Neural progenitor cell (in vitro differentiated cells): Measurements from ENCODE around the gene MYOT. TPM values are rescaled to one million over a fixed set of nuclear protein-coding genes. Genes with fewer than 3 reads are reported as not detected.

Experiments
- DNase-seq: peaks from one replicate; pipeline ENCODE4 v3.0.0-alpha.2; 2016; ENCODE audit warnings: low spot score
- H2AFZ ChIP-seq: fragments of 200-600 bp; sonication (generic); replicated peaks from 2 replicates; pipeline ENCODE4 v1.6.1; 2016; ENCODE audit warnings: antibody characterized with exemption
- H3F3A ChIP-seq: fragments of 200-600 bp; sonication (generic); 2 replicates; pipeline ENCODE4 v1.6.1; 2016; ENCODE audit warnings: antibody characterized with exemption, low read depth
- H3K27ac ChIP-seq: fragments of 200-600 bp; sonication (generic); 2 replicates; pipeline ENCODE4 v1.5.1; 2016; ENCODE audit warnings: mild to moderate bottlenecking
- H3K27me3 ChIP-seq: fragments of 200-600 bp; sonication (generic); 2 replicates; pipeline ENCODE4 v1.6.1; 2016; ENCODE audit warnings: mild to moderate bottlenecking, moderate library complexity
- H3K36me3 ChIP-seq: fragments of 200-600 bp; sonication (generic); 2 replicates; pipeline ENCODE4 v1.5.1; 2016
- H3K4me1 ChIP-seq: fragments of 200-600 bp; sonication (generic); 2 replicates; pipeline ENCODE4 v1.6.1; 2016; ENCODE audit warnings: mixed run types
- H3K4me2 ChIP-seq: fragments of 200-600 bp; sonication (generic); 2 replicates; pipeline ENCODE4 v1.6.1; 2016
- H3K4me3 ChIP-seq: fragments of 200-600 bp; sonication (generic); 2 replicates; pipeline ENCODE4 v1.5.1; 2016
- H3K79me2 ChIP-seq: fragments of 200-600 bp; sonication (generic); 2 replicates; pipeline ENCODE4 v1.6.1; 2016; ENCODE audit warnings: low read depth
- H3K9ac ChIP-seq: fragments of 200-600 bp; sonication (generic); 2 replicates; pipeline ENCODE4 v1.6.1; 2016
- H3K9me3 ChIP-seq: fragments of 200-600 bp; sonication (generic); 2 replicates; pipeline ENCODE4 v1.5.1; 2016; ENCODE audit warnings: low read depth
- H4K20me1 ChIP-seq: fragments of 200-600 bp; sonication (generic); 2 replicates; pipeline ENCODE4 v1.6.1; 2016; ENCODE audit warnings: low read depth
- H3K27ac Mint-ChIP-seq: 3 replicates; pipeline ENCODE4 v1.8.0; 2021; ENCODE audit warnings: mixed read lengths
- H3K27me3 Mint-ChIP-seq: 2 replicates; pipeline ENCODE4 v1.8.0; 2022; ENCODE audit warnings: low read depth, mild to moderate bottlenecking, inconsistent platforms, moderate library complexity, mixed read lengths; ENCODE audit not compliant: insufficient read depth
- H3K36me3 Mint-ChIP-seq: 3 replicates; pipeline ENCODE4 v1.8.0; 2021; ENCODE audit warnings: mixed read lengths
- H3K4me1 Mint-ChIP-seq: 3 replicates; pipeline ENCODE4 v1.8.0; 2021; ENCODE audit warnings: mixed read lengths
- H3K4me3 Mint-ChIP-seq: 3 replicates; pipeline ENCODE4 v1.8.0; 2021; ENCODE audit warnings: mild to moderate bottlenecking, moderate library complexity, mixed read lengths
- H3K9me3 Mint-ChIP-seq: 3 replicates; pipeline ENCODE4 v1.8.0; 2020; ENCODE audit warnings: mixed read lengths
- CTCF ChIP-seq: fragments of 200-600 bp; sonication (generic); IDR thresholded peaks from 2 replicates; pipeline ENCODE4 v1.5.1; 2017; ENCODE audit warnings: antibody characterized with exemption, mild to moderate bottlenecking
- EZH2 ChIP-seq: fragments of 200-600 bp; sonication (generic); IDR thresholded peaks from 2 replicates; pipeline ENCODE4 v1.6.1; 2017; ENCODE audit warnings: antibody characterized with exemption, mild to moderate bottlenecking, moderate library complexity
- EZH2phosphoT487 ChIP-seq: fragments of 200-600 bp; sonication (generic); IDR thresholded peaks from 2 replicates; pipeline ENCODE4 v1.6.1; 2017; ENCODE audit warnings: antibody characterized with exemption
- total RNA-seq: library from RNA; depleted of rRNA; stranded (reverse); fragments of >200 nt; gene quantifications from 2 replicates; pipeline ENCODE4 v1.2.3, GENCODE V29; 2015; ENCODE audit warnings: low replicate concordance

The MYOT gene
- total RNA-seq, 1 donor from 2014 or later = not detected

DNA sequence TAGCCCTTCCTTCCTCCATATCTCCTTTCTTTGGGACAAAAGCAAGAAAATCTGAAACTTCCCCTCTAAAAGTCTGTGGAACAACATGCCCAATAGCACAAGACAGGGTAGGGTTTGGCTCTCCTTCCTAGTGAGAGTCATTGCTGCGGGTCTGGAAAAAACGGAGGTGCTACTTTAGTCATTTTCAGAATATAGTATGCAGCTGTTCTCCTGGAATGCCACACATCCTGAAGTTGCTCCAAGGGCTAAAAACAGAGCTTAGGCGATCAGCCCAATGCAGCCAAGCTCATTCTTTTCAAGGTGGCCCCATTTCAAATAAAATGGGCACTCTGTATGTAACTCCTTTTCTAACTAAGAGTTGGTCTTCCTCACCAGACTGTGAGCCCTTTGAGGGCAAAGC, 39.5 kb upstream of the MYOT start:
- DNase-seq = no peak
- H2AFZ ChIP-seq = no peak overlapping the region
- H3K4me1 ChIP-seq = no peaks in the 10 kb centered on the region
- no peaks in the 10 kb centered on the region for H3K27me3 Mint-ChIP-seq
- no peaks in the 10 kb centered on the region for H3K4me1 Mint-ChIP-seq
- H3K9me3 ChIP-seq = no peaks in the 10 kb centered on the region
- peaks cover 5% of the 10 kb centered on the region for H3F3A ChIP-seq
- TF ChIP-seq EZH2phosphoT487 = no peak
- TF ChIP-seq CTCF = no peak
- no peak for TF ChIP-seq EZH2
- H3K27ac ChIP-seq = no peak overlapping the region
- H3K27ac Mint-ChIP-seq = no peak overlapping the region
- H3K4me2 ChIP-seq = no peak overlapping the region
- H3K4me3 ChIP-seq = no peak overlapping the region
- H4K20me1 ChIP-seq = no peaks in the 10 kb centered on the region
- no peaks in the 10 kb centered on the region for H3K36me3 Mint-ChIP-seq
- H3K79me2 ChIP-seq = no peaks in the 10 kb centered on the region
- no peaks in the 10 kb centered on the region for H3K27me3 ChIP-seq
- H3K4me3 Mint-ChIP-seq = no peak overlapping the region
- peaks cover 5% of the 10 kb centered on the region for H3K9me3 Mint-ChIP-seq
- no peak overlapping the region for H3K9ac ChIP-seq
- no peaks in the 10 kb centered on the region for H3K36me3 ChIP-seq

- Histone ChIP-seq H3K4me1 (no peaks in the 10 kb centered on the region), H3K4me3 (no peak overlapping the region), H3K9me3 (no peaks in the 10 kb centered on the region), H3K79me2 (no peaks in the 10 kb centered on the region), H3K27ac (no peak overlapping the region), H3K36me3 (no peaks in the 10 kb centered on the region), H2AFZ (no peak overlapping the region), H3K27me3 (no peaks in the 10 kb centered on the region), H3K9ac (no peak overlapping the region), H3K4me2 (no peak overlapping the region), H4K20me1 (no peaks in the 10 kb centered on the region), H3F3A (peaks cover 5% of the 10 kb centered on the region)
- H3K9me3 Mint-ChIP-seq = peaks cover 5% of the 10 kb centered on the region
- no peak overlapping the region for H3K4me3 Mint-ChIP-seq
- H3K27me3 Mint-ChIP-seq = no peaks in the 10 kb centered on the region
- DNase-seq = no peak
- TF ChIP-seq EZH2phosphoT487 (no peak), CTCF (no peak), EZH2 (no peak)
- H3K4me1 Mint-ChIP-seq = no peaks in the 10 kb centered on the region
- no peak overlapping the region for H3K27ac Mint-ChIP-seq
- no peaks in the 10 kb centered on the region for H3K36me3 Mint-ChIP-seq
These were observed 39.0 kb upstream of the MYOT start for GRCh38 chr5:137828664-137829063.

DNA sequence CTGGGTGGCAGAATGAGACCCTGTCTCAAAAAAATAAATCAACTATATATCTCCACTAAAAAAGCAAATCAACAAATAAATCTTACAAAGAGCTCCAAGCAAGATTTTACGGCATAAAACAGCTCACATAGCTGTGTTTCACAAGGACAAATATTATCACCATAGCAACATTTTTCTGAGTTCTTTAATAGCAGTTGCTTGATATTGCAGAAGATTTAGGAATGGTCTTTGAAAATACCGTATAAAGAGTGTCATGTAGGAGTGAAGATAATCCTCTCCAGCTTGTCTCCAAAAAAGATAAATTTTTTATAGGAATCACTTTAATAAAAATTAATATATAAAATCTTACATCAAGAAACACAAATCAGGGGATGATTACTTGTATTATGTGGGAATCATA, 36.6 kb upstream of the MYOT start:
- no peaks in the 10 kb centered on the region for H3K9me3 ChIP-seq
- no peaks in the 10 kb centered on the region for H3K27me3 ChIP-seq
- no peak overlapping the region for H3K4me3 ChIP-seq
- peaks cover 10% of the 10 kb centered on the region for H3K4me1 ChIP-seq
- no peak for DNase-seq
- H3F3A ChIP-seq = no peaks in the 10 kb centered on the region
- TF ChIP-seq EZH2 = no peak
- TF ChIP-seq CTCF = no peak
- TF ChIP-seq EZH2phosphoT487 = no peak
- H2AFZ ChIP-seq = no peak overlapping the region
- H4K20me1 ChIP-seq = no peaks in the 10 kb centered on the region
- no peaks in the 10 kb centered on the region for H3K79me2 ChIP-seq
- H3K27ac ChIP-seq = no peak overlapping the region
- no peaks in the 10 kb centered on the region for H3K36me3 ChIP-seq
- no peak overlapping the region for H3K4me2 ChIP-seq
- Mint-ChIP-seq H3K36me3 (no peaks in the 10 kb centered on the region), H3K4me3 (no peak overlapping the region), H3K27me3 (no peaks in the 10 kb centered on the region), H3K27ac (no peak overlapping the region), H3K4me1 (peaks cover 8% of the 10 kb centered on the region), H3K9me3 (peaks cover under 1% of the 10 kb centered on the region)
- H3K9ac ChIP-seq = no peak overlapping the region
